Thyroid gland (tissue), 4 donors: ENCODE data around the gene DDHD1.

Source experiments
- POLR2A ChIP-seq, 2 donors: fragments of 450-650 bp; IDR thresholded peaks; one replicate each; pipeline ENCODE4 v1.6.1; 2017; ENCODE audit warnings: antibody characterized with exemption in 2 of 2, mild to moderate bottlenecking in 2 of 2, moderate library complexity in 1 of 2
- TF ChIP-seq, protein P1 (sequence below), 6 experiments: fragments of 200-600 bp in 3 of 6; fragments of 450-650 bp in 3 of 6; sonication (generic) in 3 of 6; IDR thresholded peaks; one replicate each; pipeline ENCODE4 v1.5.1; 2016 to 2019; ENCODE audit warnings: antibody characterized with exemption in 6 of 6, mild to moderate bottlenecking in 2 of 6, inconsistent platforms in 1 of 6, moderate library complexity in 1 of 6

DNA sequence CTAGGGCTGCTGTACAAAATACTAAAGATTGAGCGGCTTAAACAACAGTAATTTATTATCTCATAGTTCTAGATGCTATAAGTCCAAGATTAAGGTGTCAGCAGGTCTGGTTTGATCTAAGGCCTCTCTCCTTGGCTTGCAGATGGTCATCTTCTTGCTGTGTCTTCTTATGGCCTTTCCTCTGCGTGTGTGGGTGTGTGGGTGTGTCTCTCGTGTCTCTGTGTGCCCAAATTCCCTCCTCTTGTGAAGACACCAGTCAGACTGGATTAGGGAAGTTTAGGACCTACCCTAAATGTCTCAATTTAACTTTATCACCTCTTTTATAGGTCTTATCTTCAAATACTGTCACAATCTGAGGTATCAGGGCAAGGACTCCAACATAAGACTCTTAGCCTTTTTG lies 28.3 kb downstream of the DDHD1 start:
- TF ChIP-seq, protein P1, sequence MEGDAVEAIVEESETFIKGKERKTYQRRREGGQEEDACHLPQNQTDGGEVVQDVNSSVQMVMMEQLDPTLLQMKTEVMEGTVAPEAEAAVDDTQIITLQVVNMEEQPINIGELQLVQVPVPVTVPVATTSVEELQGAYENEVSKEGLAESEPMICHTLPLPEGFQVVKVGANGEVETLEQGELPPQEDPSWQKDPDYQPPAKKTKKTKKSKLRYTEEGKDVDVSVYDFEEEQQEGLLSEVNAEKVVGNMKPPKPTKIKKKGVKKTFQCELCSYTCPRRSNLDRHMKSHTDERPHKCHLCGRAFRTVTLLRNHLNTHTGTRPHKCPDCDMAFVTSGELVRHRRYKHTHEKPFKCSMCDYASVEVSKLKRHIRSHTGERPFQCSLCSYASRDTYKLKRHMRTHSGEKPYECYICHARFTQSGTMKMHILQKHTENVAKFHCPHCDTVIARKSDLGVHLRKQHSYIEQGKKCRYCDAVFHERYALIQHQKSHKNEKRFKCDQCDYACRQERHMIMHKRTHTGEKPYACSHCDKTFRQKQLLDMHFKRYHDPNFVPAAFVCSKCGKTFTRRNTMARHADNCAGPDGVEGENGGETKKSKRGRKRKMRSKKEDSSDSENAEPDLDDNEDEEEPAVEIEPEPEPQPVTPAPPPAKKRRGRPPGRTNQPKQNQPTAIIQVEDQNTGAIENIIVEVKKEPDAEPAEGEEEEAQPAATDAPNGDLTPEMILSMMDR (IDR thresholded peaks at IDR 0.05), result no peak
- TF ChIP-seq POLR2A (IDR thresholded peaks at IDR 0.05), result no peak
